B cell (primary cell): Measurements from ENCODE around the gene RRBP1. TPM values are rescaled to one million over a fixed set of nuclear protein-coding genes. Genes with fewer than 3 reads are reported as not detected.

Experiments used
- ATAC-seq: fragments of 200-7000 bp; cut with Tn5 transposase; one replicate; pipeline ENCODE4 v1.10.0; 2021; ENCODE audit warnings: low read depth, mild to moderate bottlenecking, moderate number of reproducible peaks, moderate library complexity
- CTCF ChIA-PET: fragments of 350-600 bp; sonication (Branson Sonifier 250); formaldehyde crosslinking; loops from one replicate; lab custom pipeline; 2021; ENCODE audit warnings: antibody characterized with exemption, inconsistent platforms; lab: Charles Lee
- POLR2A ChIA-PET: fragments of 350-600 bp; sonication (Branson Sonifier 250); formaldehyde crosslinking; loops from one replicate; lab custom pipeline; 2021; ENCODE audit warnings: antibody characterized with exemption; lab: Charles Lee
- DNase-seq: peaks from one replicate; pipeline ENCODE4 v3.0.0; 2013
- H2AFZ ChIP-seq: 2 replicates; pipeline ENCODE4 v1.6.1; 2012; ENCODE audit warnings: mild to moderate bottlenecking, low read depth, low read length; ENCODE audit not compliant: insufficient read depth, poor library complexity, severe bottlenecking
- H3K27ac ChIP-seq, 2 donors: 1 replicate in 1 of 2; 2 replicates in 1 of 2; pipeline ENCODE4 v1.5.1; 2012 to 2013; ENCODE audit warnings: low read length in 2 of 2, mild to moderate bottlenecking in 2 of 2, moderate library complexity in 1 of 2
- H3K27me3 ChIP-seq, 4 experiments: fragments of 200-600 bp in 1 of 4; sonication (generic) in 1 of 4; replicated peaks in 1 of 4; 1 replicate in 2 of 4; 2 replicates in 2 of 4; pipeline versions ENCODE4 v1.6.1 to v1.7.0; 2013 to 2016; ENCODE audit warnings: low read length in 3 of 4, mild to moderate bottlenecking in 2 of 4, mixed read lengths in 1 of 4, moderate library complexity in 1 of 4; ENCODE audit not compliant: insufficient read depth in 4 of 4, control insufficient read depth in 3 of 4; ENCODE audit errors: control extremely low read depth in 1 of 4
- H3K36me3 ChIP-seq, 2 experiments: replicated peaks in 1 of 2; 1 replicate in 1 of 2; 2 replicates in 1 of 2; pipeline versions ENCODE4 v1.6.1 to v1.7.1; 2013; ENCODE audit warnings: low read length in 1 of 2; ENCODE audit not compliant: insufficient read depth in 2 of 2, control insufficient read depth in 1 of 2; ENCODE audit errors: control extremely low read depth in 1 of 2, extremely low read depth in 1 of 2
- H3K4me1 ChIP-seq, 2 donors: fragments of 200-600 bp in 1 of 2; sonication (generic) in 1 of 2; 1 replicate in 1 of 2; 2 replicates in 1 of 2; pipeline versions ENCODE4 v1.5.1 to v1.6.1; 2013 to 2017; ENCODE audit warnings: low read length in 2 of 2; ENCODE audit not compliant: control insufficient read depth in 2 of 2, insufficient read depth in 2 of 2
- H3K4me2 ChIP-seq: replicated peaks from 2 replicates; pipeline ENCODE3; 2012; ENCODE audit warnings: mild to moderate bottlenecking, low read depth, low read length; ENCODE audit not compliant: poor library complexity, severe bottlenecking
- H3K4me3 ChIP-seq, 5 experiments: fragments of 200-600 bp in 1 of 5; sonication (generic) in 1 of 5; 1 replicate in 3 of 5; 2 replicates in 2 of 5; pipeline versions ENCODE4 v1.5.1 to v1.7.0; 2011 to 2016; ENCODE audit warnings: low read length in 4 of 5, mild to moderate bottlenecking in 4 of 5, low read depth in 2 of 5, control low read depth in 1 of 5, moderate library complexity in 1 of 5; ENCODE audit not compliant: insufficient read depth in 1 of 5; ENCODE audit errors: control extremely low read depth in 1 of 5, extremely low read depth in 1 of 5
- H3K79me2 ChIP-seq: fragments of 200-600 bp; sonication (generic); one replicate; pipeline ENCODE4 v1.6.0; 2016; ENCODE audit warnings: low read length; ENCODE audit not compliant: control insufficient read depth, insufficient read depth
- H3K9ac ChIP-seq: fragments of 200-600 bp; sonication (generic); 2 replicates; pipeline ENCODE4 v1.6.1; 2017; ENCODE audit warnings: mild to moderate bottlenecking, low read length, moderate library complexity
- H3K9me3 ChIP-seq, 3 donors: one replicate each; pipeline versions ENCODE4 v1.6.1 to v1.7.1; 2013; ENCODE audit warnings: low read length in 2 of 3; ENCODE audit not compliant: control insufficient read depth in 2 of 3, insufficient read depth in 1 of 3; ENCODE audit errors: control extremely low read depth in 1 of 3
- H4K20me1 ChIP-seq: 2 replicates; pipeline ENCODE4 v1.6.0; 2012; ENCODE audit warnings: mild to moderate bottlenecking, low read length; ENCODE audit not compliant: insufficient read depth, control insufficient read depth, poor library complexity, severe bottlenecking
- H3K27ac Mint-ChIP-seq: one replicate; pipeline ENCODE4 v1.8.0; 2021; ENCODE audit warnings: mixed read lengths
- H3K27me3 Mint-ChIP-seq: one replicate; pipeline ENCODE4 v1.8.0; 2021; ENCODE audit warnings: mixed read lengths
- H3K4me1 Mint-ChIP-seq: one replicate; pipeline ENCODE4 v1.8.0; 2021; ENCODE audit warnings: mixed read lengths
- H3K4me3 Mint-ChIP-seq: one replicate; pipeline ENCODE4 v1.8.0; 2021; ENCODE audit warnings: mixed read lengths
- H3K9me3 Mint-ChIP-seq: one replicate; pipeline ENCODE4 v1.8.0; 2022; ENCODE audit warnings: mixed read lengths; ENCODE audit not compliant: insufficient read depth
- CTCF ChIP-seq: fragments of 200-600 bp; IDR thresholded peaks from one replicate; pipeline ENCODE4 v1.8.0; 2022; ENCODE audit warnings: antibody characterized with exemption, mild to moderate bottlenecking
- EZH2 ChIP-seq: IDR thresholded peaks from 2 replicates; pipeline ENCODE4 v1.6.1; 2012; ENCODE audit warnings: borderline replicate concordance, low read depth, mild to moderate bottlenecking, moderate library complexity, low read length; ENCODE audit not compliant: insufficient read depth, poor library complexity, severe bottlenecking
- WGBS: methylation state at CpG from one replicate; pipeline ENCODE4 v1.1.5; 2013; ENCODE audit warnings: missing lambda C conversion rate; ENCODE audit not compliant: insufficient coverage; 5-methylcytosine and 5-hydroxymethylcytosine counted together
- intact Hi-C: fragments of 100-400 bp; cut with micrococcal nuclease; formaldehyde crosslinking; loops from one replicate; pipeline ENCODE4 v1.10.0; 2022
- polyA plus RNA-seq: library from polyadenylated mRNA; depleted of rRNA; stranded (reverse); fragments of >200 nt; gene quantifications from 2 replicates; pipeline ENCODE4 v1.2.3, GENCODE V29; 2012
- total RNA-seq, 2 donors: library from RNA; stranded (reverse); fragments of 120-200 nt in 1 of 2; gene quantifications; 1 replicate in 1 of 2; 2 replicates in 1 of 2; pipeline versions ENCODE4 v1.2.3 to v1.2.4, GENCODE V29; 2013 to 2022

The RRBP1 gene
- total and polyA plus RNA-seq, 2 donors (not counting 1 experiment from before 2014, with no cell fraction given), result 10.9 to 27.5 TPM

DNA sequence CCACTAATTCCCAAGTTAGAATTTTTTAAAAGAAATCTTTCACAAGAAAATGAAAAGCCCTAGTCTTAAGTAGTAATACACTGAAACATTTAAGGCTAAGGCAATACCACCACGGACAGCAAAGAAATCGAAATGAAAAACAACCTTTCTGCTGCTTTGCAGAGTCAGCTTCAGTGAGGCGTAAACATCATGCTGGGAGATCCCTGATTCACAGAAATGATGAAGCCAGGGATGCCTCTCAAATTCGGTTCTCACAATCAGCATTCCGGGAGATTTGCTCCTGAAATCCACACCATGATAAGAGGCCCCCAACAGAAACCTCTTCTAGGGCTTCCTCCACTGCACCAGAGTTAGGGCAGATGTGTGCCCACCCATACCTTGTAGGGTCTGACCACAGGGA, 18.6 kb downstream of the RRBP1 start:
- Histone ChIP-seq H2AFZ (no peak overlapping the region), H3K27ac (no peak overlapping the region), H3K4me1 (peaks cover 10 to 13% of the 10 kb centered on the region in 2 donors), H4K20me1 (no peaks in the 10 kb centered on the region), H3K4me3 (no peak overlapping the region), H3K79me2 (peaks cover 27% of the 10 kb centered on the region), H3K36me3 (peaks cover 0 to 6% of the 10 kb centered on the region in 2 experiments), H3K9ac (no peak overlapping the region), H3K9me3 (peaks cover 0 to 5% (median 0%) of the 10 kb centered on the region in 3 donors), H3K27me3 (no peaks in the 10 kb centered on the region), H3K4me2 (no peak overlapping the region)
- no peak overlapping the region for H3K4me3 Mint-ChIP-seq
- H3K9me3 Mint-ChIP-seq, result no peaks in the 10 kb centered on the region
- ATAC-seq (no peak), DNase-seq (no peak)
- no peaks in the 10 kb centered on the region for H3K27me3 Mint-ChIP-seq
- intact Hi-C loops, result no loop called here
- CTCF ChIA-PET, result no interaction called here
- TF ChIP-seq EZH2 (no peak), CTCF (no peak)
- POLR2A ChIA-PET, result no interaction called here
- no peak overlapping the region for H3K27ac Mint-ChIP-seq
- WGBS, result 87% methylated on average over 4 of the region's 5 CpGs
- H3K4me1 Mint-ChIP-seq, result peaks cover 24% of the 10 kb centered on the region

DNA sequence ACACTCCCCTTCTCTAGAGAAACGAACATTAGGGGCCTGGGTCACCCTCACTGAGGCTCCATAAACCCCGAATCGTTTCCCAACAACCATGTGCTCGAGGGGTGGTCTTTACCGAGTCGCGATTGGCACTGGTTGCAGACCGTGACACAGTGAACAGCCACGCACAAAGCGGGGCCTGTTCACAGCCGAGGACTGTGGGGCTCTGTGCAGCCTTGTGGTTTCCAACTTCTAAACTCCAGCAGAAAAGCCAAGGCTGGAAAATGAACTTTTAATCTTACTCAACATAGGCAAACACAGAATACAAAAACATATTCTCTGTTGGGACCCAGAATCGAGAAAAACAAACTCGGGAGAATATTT, 19.0 kb downstream of the RRBP1 start:
- CTCF ChIA-PET, result no interaction called here
- DNase-seq (no peak), ATAC-seq (no peak)
- Mint-ChIP-seq H3K27me3 (no peaks in the 10 kb centered on the region), H3K4me1 (peaks cover 24% of the 10 kb centered on the region), H3K9me3 (no peaks in the 10 kb centered on the region), H3K4me3 (no peak overlapping the region), H3K27ac (no peak overlapping the region)
- TF ChIP-seq CTCF, result no peak
- TF ChIP-seq EZH2, result no peak
- H3K4me2 ChIP-seq, result no peak overlapping the region
- peaks cover 27% of the 10 kb centered on the region for H3K79me2 ChIP-seq
- H2AFZ ChIP-seq, result no peak overlapping the region
- H3K9me3 ChIP-seq, result peaks cover 0 to 10% (median 0%) of the 10 kb centered on the region in 3 donors
- H3K9ac ChIP-seq, result no peak overlapping the region
- H4K20me1 ChIP-seq, result no peaks in the 10 kb centered on the region
- H3K27me3 ChIP-seq, result no peaks in the 10 kb centered on the region
- WGBS, result 98% methylated on average over 13 of the region's 13 CpGs
- POLR2A ChIA-PET, result no interaction called here
- H3K27ac ChIP-seq, result no peak overlapping the region
- peaks cover 10 to 13% of the 10 kb centered on the region in 2 donors for H3K4me1 ChIP-seq
- peaks cover 0 to 10% of the 10 kb centered on the region in 2 experiments for H3K36me3 ChIP-seq
- no peak overlapping the region for H3K4me3 ChIP-seq
- intact Hi-C loops, result no loop called here
